GM23338 (cell line): Measurements from ENCODE around the gene GPRIN1. TPM values are rescaled to one million over a fixed set of nuclear protein-coding genes. Genes with fewer than 3 reads are reported as not detected.

ENCODE experiments used
- ATAC-seq: fragments of 200-7000 bp; cut with Tn5 transposase; 3 replicates; pipeline ENCODE4 v1.9.1; 2020
- DNase-seq: peaks from one replicate; pipeline ENCODE4 v3.0.0-alpha.2; 2015; ENCODE audit warnings: low spot score
- H2AFZ ChIP-seq: fragments of 200-600 bp; sonication (generic); 2 replicates; pipeline ENCODE4 v1.8.0; 2016; ENCODE audit warnings: antibody characterized with exemption, mild to moderate bottlenecking, moderate library complexity
- H3F3A ChIP-seq: fragments of 200-600 bp; sonication (generic); replicated peaks from 2 replicates; pipeline ENCODE4 v1.8.0; 2017; ENCODE audit warnings: antibody characterized with exemption, mixed run types, low read depth
- H3K27ac ChIP-seq: fragments of 200-600 bp; sonication (generic); 2 replicates; pipeline ENCODE4 v1.6.1; 2016; ENCODE audit warnings: low read depth
- H3K27me3 ChIP-seq: fragments of 200-600 bp; sonication (generic); 2 replicates; pipeline ENCODE4 v1.8.0; 2016; ENCODE audit warnings: mild to moderate bottlenecking, mixed run types, moderate library complexity; ENCODE audit not compliant: insufficient read depth
- H3K36me3 ChIP-seq: fragments of 200-600 bp; sonication (generic); 2 replicates; pipeline ENCODE4 v1.8.0; 2016; ENCODE audit warnings: mild to moderate bottlenecking; ENCODE audit not compliant: insufficient read depth
- H3K4me1 ChIP-seq: fragments of 200-600 bp; sonication (generic); 2 replicates; pipeline ENCODE4 v1.8.0; 2016; ENCODE audit warnings: mild to moderate bottlenecking, moderate library complexity; ENCODE audit not compliant: insufficient read depth
- H3K4me2 ChIP-seq: fragments of 200-600 bp; sonication (generic); 2 replicates; pipeline ENCODE4 v1.7.1; 2017; ENCODE audit warnings: mixed run types
- H3K4me3 ChIP-seq: fragments of 200-600 bp; sonication (generic); 2 replicates; pipeline ENCODE4 v1.6.1; 2016; ENCODE audit warnings: mixed run types
- H3K79me2 ChIP-seq: fragments of 200-600 bp; sonication (generic); replicated peaks from 2 replicates; pipeline ENCODE4 v1.8.0; 2017; ENCODE audit warnings: mild to moderate bottlenecking; ENCODE audit not compliant: insufficient read depth
- H3K9me2 ChIP-seq: fragments of 200-600 bp; sonication (generic); 2 replicates; pipeline ENCODE4 v1.8.0; 2017; ENCODE audit not compliant: insufficient read depth
- H4K20me1 ChIP-seq: fragments of 200-600 bp; sonication (generic); replicated peaks from 2 replicates; pipeline ENCODE4 v1.8.0; 2017; ENCODE audit warnings: mild to moderate bottlenecking; ENCODE audit not compliant: insufficient read depth
- H3K27ac Mint-ChIP-seq: 2 replicates; pipeline ENCODE4 v1.8.0; 2020; ENCODE audit warnings: inconsistent platforms, mild to moderate bottlenecking, moderate library complexity, mixed read lengths
- H3K27me3 Mint-ChIP-seq: 3 replicates; pipeline ENCODE4 v1.8.0; 2022; ENCODE audit warnings: low read depth, mild to moderate bottlenecking, moderate library complexity, mixed read lengths, inconsistent platforms; ENCODE audit not compliant: insufficient read depth, poor library complexity
- H3K36me3 Mint-ChIP-seq: 3 replicates; pipeline ENCODE4 v1.8.0; 2021; ENCODE audit warnings: low read depth, mild to moderate bottlenecking, inconsistent platforms, moderate library complexity, mixed read lengths
- H3K4me1 Mint-ChIP-seq: 3 replicates; pipeline ENCODE4 v1.8.0; 2020; ENCODE audit warnings: mild to moderate bottlenecking, inconsistent platforms, mixed read lengths
- H3K4me3 Mint-ChIP-seq: 3 replicates; pipeline ENCODE4 v1.8.0; 2021; ENCODE audit warnings: moderate library complexity, mild to moderate bottlenecking, inconsistent platforms, mixed read lengths
- H3K9me3 Mint-ChIP-seq: 3 replicates; pipeline ENCODE4 v1.8.0; 2020; ENCODE audit warnings: moderate library complexity, mild to moderate bottlenecking, inconsistent platforms, mixed read lengths
- CREB1 ChIP-seq: fragments of 250-450 bp; sonication (Bioruptor Pico); IDR thresholded peaks from 2 replicates; pipeline ENCODE4 v1.5.0; 2020; ENCODE audit warnings: low read depth, mild to moderate bottlenecking, moderate library complexity
- CTCF ChIP-seq, 2 experiments: fragments of 200-600 bp in 1 of 2; sonication (generic) in 1 of 2; conservative IDR thresholded peaks; 2 replicates each; pipeline versions ENCODE4 v1.5.1 to v1.6.1; 2016 to 2017; ENCODE audit warnings: antibody characterized with exemption in 2 of 2, low read depth in 2 of 2, mild to moderate bottlenecking in 2 of 2, moderate library complexity in 1 of 2
- EZH2 ChIP-seq: fragments of 200-600 bp; sonication (generic); IDR thresholded peaks from one replicate; pipeline ENCODE4 v1.8.0; 2017; ENCODE audit warnings: antibody characterized with exemption, mild to moderate bottlenecking, low read depth; ENCODE audit not compliant: unreplicated experiment
- EZH2phosphoT487 ChIP-seq: fragments of 200-600 bp; sonication (generic); IDR thresholded peaks from one replicate; pipeline ENCODE4 v1.8.1; 2018; ENCODE audit warnings: antibody characterized with exemption; ENCODE audit not compliant: unreplicated experiment
- JUNB ChIP-seq: IDR thresholded peaks from one replicate; pipeline ENCODE4 v1.6.1; 2016; ENCODE audit warnings: antibody characterized with exemption; ENCODE audit not compliant: unreplicated experiment
- NANOG ChIP-seq: IDR thresholded peaks from 2 replicates; pipeline ENCODE4 v1.6.1; 2016; ENCODE audit warnings: antibody characterized with exemption, borderline replicate concordance
- ZNF331 ChIP-seq: fragments of 250-450 bp; sonication (Bioruptor Pico); IDR thresholded peaks from 2 replicates; pipeline ENCODE4 v1.5.0; 2020; ENCODE audit warnings: low read depth, mild to moderate bottlenecking, moderate library complexity
- ZNF462 ChIP-seq: fragments of 250-450 bp; sonication (Bioruptor Pico); IDR thresholded peaks from 2 replicates; pipeline ENCODE4 v1.5.0; 2020; ENCODE audit warnings: mild to moderate bottlenecking, moderate library complexity
- polyA plus RNA-seq: library from polyadenylated mRNA; unstranded; fragments of >200 nt; fragmentation: Nextera tagmentation; extraction: Ambion mirVana; gene quantifications from 2 replicates; pipeline ENCODE4 v1.2.1, GENCODE V29; 2016
- total RNA-seq: library from RNA; depleted of rRNA; stranded (reverse); fragments of >200 nt; shearing (Covaris generic); gene quantifications from 2 replicates; pipeline ENCODE4 v1.2.3, GENCODE V29; 2014

Gene GPRIN1
- total and polyA plus RNA-seq, 2 experiments from 2014 or later, result 3.8 to 14.6 TPM

- TF ChIP-seq ZNF462 (no peak), ZNF331 (CRISPR knock-in tag) (no peak), CREB1 (peak; percentile 68), CTCF (conservative IDR thresholded peaks at IDR 0.05; ENCODE audit: low read depth in 2 of 2) (peak in 1 of 2 experiments; percentile 50; a peak in 2 of 4 replicates)
These were observed 37.3 kb upstream of the GPRIN1 start, which contains the start of gene TSPAN17 (continued) for GRCh38 chr5:176647030-176647842.

GRCh38 chr5:176646707-176647029, 36.7 kb upstream of the GPRIN1 start:
- no peak for DNase-seq
- H3K9me2 ChIP-seq, result no peaks in the 10 kb centered on the region
- 0 out of 2 replicates have a peak, but pooled peaks cover 5% of the 10 kb centered on the region for H3F3A ChIP-seq
- Mint-ChIP-seq H3K9me3 (no peaks in the 10 kb centered on the region; the same call in 2 of the 3 replicates), H3K36me3 (no peaks in the 10 kb centered on the region), H3K4me3 (peak overlapping the region; percentile 66), H3K4me1 (peaks cover 51% of the 10 kb centered on the region), H3K27ac (peak overlapping the region; percentile 93), H3K27me3 (peaks cover 11% of the 10 kb centered on the region)
- TF ChIP-seq JUNB, result no peak
- no peak for TF ChIP-seq EZH2phosphoT487
- TF ChIP-seq NANOG, result no peak
- no peak for TF ChIP-seq EZH2
- H3K27ac ChIP-seq, result 0 out of 2 replicates have a peak overlapping the region, but pooled peaks have one; percentile 28
- H3K79me2 ChIP-seq, result peaks cover 29% of the 10 kb centered on the region
- H3K27me3 ChIP-seq, result no peaks in the 10 kb centered on the region
- no peak for ATAC-seq
- peak overlapping the region; percentile 89; the same call in 1 of the 2 replicates for H3K4me3 ChIP-seq
- peak overlapping the region; percentile 93 for H2AFZ ChIP-seq
- peak overlapping the region; percentile 72 for H3K4me2 ChIP-seq
- peaks cover 11% of the 10 kb centered on the region for H3K4me1 ChIP-seq
- H4K20me1 ChIP-seq, result no peaks in the 10 kb centered on the region
- no peaks in the 10 kb centered on the region for H3K36me3 ChIP-seq
